Inferior parietal cortex (tissue), 1 donor: ENCODE measurements around the gene NDUFA11.

Experiments
- DNase-seq: peaks from one replicate; pipeline ENCODE4 v3.0.0-alpha.2; 2016; ENCODE audit errors: extremely low spot score

NDUFA11 gene

DNA sequence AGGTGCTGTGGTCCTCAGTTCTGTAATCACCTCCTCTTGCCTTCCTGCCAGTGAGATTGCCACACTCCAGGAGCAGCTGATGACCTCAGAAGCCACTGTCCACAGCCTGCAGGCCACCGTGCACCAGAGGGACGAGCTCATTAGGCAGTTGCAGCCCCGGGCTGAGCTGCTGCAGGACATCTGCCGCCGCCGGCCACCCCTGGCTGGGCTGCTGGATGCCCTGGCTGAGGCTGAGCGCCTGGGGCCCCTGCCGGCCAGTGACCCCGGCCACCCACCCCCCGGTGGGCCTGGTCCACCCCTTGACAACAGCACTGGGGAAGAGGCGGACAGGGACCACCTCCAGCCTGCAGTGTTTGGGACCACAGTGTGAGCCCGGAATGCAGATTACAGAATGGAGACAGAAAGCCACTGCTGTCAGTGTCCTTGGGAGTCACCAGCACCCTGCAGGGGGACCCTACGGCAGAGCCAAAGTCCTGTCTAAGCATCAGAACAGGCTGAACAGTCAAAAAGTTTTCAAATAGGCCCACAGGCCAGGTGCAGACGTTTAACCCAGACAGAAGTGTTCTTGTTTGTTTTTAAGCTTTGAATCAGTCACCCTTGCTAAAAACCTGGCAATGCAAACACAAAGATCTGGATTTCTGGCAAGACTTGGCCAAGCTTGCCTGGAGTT is 5.3 kb upstream of the NDUFA11 start:
- no peak for DNase-seq

- DNase-seq = no peak
Measured at GRCh38 chr19:5907241-5907640, 3.7 kb upstream of the NDUFA11 start.

DNA sequence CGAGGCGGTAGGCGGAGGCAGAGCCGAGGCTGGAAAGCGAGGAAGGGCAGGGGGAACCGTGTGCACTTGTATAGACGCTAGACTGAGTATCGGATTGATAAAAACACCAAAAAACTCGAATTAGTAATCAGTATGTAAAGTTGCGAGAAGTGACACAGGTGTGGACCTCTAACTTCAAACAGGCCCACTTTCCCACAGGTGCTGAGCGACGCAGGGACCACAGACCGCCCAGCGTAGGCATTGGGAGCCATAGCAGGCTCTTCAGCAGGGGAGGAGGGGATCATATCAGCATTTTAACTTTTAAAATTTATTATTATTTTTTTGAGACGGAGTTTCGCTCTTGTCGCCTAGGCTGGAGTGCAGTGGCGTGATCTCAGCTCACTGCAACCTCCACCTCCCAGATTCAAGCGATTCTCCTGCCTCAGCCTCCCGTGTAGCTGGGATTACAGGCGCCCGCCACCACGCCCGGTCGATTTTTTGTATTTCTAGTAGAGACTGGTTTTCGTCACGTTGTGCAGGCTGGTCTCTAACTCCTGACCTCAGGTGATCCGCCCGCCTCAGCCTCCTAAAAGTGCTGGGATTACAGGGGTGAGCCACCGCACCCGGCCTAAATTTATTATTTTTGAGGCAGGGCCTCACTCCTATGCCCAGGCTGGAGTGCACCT is 1.7 kb upstream of the NDUFA11 start:
- DNase-seq = no peak

DNA sequence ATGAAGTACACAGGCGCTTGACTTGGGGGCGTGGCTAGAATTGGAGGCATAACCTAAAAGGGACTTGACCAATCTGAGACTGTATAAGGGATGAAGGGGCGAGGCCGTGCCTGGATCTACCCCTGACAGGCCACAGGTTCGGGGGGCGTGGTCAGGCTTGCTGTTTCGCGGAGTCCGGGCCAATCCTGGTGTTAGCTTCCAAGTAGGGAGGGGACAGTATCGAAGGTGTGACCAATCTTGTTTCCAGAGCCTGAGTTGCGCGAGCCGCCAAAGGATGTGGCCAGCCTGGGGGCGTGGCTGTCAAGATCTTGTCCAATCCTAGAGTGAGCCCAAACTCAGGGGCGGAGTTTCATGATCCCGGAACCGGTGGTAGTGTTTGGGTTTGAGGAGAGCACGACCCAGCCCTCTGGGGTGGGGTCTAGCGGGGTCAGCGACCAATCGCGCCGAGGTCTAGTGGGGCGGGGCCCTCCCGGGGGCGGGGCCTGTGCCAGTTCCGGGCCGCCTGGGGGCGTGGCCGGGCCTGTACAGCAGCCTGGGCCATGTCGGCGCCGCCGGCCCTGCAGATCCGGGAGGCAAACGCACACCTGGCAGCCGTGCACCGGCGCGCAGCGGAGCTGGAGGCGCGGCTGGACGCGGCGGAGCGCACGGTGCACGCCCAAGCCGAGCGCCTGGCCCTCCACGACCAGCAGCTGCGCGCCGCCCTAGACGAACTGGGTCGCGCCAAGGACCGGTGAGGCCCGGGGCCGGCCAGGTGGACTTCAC is 943 bp upstream of the NDUFA11 start, which contains the start of gene VMAC:
Gene VMAC, plus strand, starts transcription at position 521 of the 762 bp plus-strand sequence. Its CDS starts 19 bp downstream, at position 540.
- peak; percentile 99 for DNase-seq

DNA sequence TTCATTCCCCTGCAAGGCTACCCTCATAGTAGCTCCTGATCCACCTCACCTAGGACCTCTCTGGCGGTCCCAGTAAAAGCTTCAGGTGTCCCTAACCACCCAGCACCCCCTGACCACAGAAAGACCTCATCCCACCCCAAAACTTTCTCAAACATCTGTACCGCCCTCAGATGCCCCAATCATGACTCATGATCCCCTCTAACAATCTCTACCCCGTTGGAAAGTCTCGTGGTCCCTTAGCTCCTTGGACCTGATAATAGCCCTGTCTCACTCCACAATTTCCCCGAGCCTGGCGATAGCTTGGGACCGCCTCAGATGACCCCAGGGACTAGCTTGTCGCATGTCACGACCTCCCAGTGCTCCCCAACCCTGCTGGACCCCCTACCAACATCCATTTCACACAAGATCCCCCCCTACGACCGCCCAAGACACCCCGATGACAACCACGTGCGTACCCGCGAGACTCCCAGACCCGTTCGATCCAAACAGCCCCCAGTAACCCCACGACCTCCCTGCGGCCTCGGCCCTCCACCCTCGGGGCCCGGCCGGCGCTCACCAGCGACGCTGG is 450 bp downstream of the NDUFA11 start:
- no peak for DNase-seq

GRCh38 chr19:5900976-5901375 is 2.6 kb downstream of the NDUFA11 start:
- DNase-seq = no peak

DNA sequence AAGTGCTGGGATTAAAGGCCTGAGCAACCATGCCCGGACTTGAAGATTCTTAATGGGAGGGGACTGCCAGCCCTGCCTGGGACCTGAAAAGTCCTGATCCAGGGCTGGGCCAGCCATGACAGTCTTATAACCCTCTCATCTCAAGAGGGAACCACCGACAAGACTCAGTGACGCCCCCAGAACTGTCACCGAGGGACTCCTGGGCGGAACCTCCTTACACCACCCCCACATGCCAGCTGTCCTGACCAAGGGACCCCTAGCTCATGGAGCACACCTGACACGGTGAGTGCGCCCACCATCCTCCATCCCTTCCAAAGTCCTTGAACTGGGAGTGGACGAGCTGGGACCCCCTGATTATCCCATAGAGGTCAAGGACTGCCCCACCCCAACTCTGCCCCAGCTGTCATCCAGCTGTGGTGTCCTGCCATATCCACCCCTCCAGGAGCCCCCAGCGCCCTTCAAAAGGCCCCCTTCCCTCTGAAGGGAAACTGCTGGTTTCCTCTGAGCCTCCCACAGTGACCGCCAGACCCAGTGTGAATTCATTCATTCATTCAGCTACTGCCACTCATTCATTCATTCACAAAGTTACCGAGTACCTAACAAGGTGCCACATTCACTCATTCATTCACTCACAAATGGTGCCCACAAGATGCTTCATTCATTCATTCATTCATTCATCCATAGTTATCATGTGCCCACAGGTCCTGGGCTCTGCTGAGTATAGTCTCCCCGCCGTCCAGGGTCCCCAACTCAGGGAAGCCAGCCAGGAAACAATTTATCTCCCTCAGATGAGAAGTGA is 3.7 kb downstream of the NDUFA11 start:
- DNase-seq = no peak

GRCh38 chr19:5897189-5897969 is 6.2 kb downstream of the NDUFA11 start:
- no peak for DNase-seq

DNA sequence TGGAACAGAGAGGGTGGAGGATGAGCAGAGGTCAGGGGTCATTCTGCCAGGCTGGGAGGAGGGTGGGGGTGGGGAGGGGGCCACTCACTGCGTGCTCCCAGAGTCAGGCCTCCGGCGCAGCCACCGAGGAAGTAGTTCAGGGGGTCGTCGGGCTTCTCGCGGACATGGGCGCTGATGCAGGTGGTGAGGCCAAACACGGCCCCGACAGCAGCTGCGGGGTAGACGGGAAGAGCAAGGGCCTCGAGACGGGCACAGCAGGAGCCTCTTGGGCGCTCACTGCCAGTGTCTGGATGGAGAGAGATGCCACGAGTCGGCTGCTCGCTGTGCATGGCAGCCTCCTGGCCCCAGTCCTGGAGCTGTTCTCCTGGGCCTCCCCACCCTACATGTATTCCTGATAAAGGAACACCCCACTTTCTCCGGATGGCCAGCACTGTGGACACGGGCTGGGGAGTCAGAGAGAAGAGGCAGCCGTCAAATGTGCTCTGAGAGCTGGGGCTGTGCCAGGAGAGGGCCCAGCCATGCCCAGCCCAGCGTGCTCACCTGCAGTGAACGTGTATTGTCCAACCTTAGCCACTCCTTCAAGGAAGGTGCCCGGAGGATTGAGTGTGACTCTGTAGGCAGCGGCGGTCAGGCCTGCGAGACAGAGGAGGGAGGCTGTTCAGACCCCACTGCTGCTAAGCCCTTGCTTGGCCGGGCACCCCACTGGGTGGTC is 7.1 kb downstream of the NDUFA11 start:
- DNase-seq = no peak

- DNase-seq = no peak
Measured at GRCh38 chr19:5895890-5896289, 7.7 kb downstream of the NDUFA11 start.

- DNase-seq = no peak
Measured at GRCh38 chr19:5895409-5895808, 8.2 kb downstream of the NDUFA11 start.

DNA sequence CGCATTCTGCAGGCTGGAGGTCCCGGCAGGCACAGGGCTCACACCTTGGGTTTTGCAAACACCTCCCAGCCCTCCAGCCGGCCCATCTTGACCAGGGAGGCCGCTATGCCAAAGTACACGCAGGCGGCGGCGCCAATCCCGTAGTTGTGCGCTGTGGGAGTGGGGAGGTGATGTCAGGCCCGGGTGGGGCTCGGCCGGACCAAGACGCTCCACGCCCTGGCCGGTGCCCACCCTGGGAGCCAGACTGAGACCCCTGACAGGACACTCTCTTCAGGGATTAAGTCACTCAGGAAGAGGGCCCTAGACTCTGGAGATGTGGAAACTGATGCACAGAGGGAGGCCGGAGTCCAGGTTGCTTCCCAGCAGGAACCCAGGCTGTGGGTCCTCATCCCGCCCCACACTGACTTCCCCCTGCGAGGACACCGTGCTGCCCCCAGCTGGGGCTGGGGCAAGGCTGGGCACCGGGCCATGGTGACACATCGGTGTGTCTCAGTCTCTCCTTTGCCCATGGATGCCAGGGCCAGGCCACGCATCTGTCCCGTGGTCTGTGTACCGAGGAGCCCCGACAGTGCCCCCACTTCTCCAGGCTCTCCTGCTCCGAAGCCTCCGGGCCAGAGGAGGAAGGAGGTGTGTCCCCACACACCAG is 8.8 kb downstream of the NDUFA11 start:
- DNase-seq = no peak

DNA sequence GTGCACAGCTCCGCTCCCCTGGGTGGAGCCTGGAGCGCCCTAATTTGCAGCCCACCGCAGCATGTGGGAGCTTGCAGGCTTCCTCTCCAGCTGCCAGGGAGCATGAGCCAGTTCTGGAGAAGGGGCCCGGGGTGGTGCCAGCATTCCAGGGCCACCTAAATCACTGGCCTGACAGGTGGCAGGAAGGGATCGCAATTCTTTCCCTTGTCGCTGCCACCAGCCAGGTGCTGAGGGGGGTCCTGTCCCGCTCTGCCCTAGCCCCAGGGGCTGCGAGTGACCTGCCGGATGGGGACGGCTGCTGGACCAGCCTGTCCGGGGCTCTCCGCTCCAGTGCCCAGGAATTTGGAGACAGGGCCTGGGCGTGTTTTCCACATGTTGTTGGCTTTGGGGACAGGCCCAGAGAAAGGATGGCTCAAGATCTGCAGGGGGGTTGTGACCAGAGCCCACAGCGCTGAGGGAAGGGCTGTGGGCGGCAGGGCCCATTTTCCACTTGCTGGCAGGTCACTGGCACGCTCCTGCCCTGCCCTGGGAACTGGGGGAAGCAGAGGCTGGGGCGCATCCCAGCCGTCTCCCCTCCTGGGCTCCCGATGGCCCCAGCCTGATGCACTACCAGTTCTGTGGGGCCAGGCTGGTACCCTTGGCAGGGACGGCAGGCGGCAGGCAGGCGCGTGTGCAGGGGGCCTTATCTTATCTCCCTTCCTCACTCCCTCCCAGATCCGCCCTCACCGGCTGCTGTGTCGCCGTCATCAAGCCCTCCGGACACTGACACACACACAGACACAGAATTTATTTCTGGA is 9.5 kb downstream of the NDUFA11 start:
- no peak for DNase-seq

- DNase-seq = no peak
Measured at GRCh38 chr19:5893296-5893903, 10.2 kb downstream of the NDUFA11 start.

GRCh38 chr19:5892772-5893275 is 10.8 kb downstream of the NDUFA11 start:
- no peak for DNase-seq

DNA sequence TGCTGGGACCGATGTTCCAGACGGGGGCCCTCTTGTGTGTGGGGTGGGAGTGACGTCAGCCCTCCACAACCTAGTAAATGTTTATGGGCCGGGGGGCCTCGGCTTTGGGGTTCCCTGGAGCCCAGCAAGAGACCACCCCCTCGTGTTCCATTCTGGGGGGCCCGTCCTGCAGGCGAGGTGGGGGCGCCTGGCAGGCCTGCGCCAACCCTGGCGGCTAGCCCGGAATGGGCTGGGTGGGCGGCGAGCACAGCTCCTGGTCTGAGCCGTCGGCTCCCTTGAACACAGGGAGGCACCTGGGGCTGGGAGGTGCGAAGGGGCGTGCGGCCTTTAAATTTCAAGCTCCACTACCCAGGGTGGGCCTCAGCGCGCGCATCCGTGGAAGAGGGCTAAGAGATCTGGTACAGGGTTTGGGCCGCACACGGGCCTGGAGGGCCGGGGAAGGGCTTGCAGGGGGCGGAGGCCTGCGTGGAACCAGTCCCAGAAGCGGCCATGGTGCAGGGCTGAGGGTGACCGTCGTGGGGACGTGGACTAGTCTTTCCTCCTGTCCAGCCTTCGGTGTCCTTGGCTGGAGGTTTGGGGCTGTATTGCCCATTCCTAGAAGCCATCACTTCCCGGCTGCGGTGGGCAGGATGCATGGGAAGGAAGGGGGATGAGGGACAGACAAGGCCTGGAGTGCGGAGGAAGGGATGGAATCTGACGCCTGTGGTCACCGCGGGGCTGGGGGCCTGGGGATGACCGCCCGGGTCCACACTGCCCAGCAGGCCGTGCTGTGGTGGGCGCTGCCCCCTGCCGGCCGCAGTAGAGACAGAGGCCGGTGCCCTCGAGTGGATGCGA is 11.4 kb downstream of the NDUFA11 start:
- peak; percentile 4 for DNase-seq

DNA sequence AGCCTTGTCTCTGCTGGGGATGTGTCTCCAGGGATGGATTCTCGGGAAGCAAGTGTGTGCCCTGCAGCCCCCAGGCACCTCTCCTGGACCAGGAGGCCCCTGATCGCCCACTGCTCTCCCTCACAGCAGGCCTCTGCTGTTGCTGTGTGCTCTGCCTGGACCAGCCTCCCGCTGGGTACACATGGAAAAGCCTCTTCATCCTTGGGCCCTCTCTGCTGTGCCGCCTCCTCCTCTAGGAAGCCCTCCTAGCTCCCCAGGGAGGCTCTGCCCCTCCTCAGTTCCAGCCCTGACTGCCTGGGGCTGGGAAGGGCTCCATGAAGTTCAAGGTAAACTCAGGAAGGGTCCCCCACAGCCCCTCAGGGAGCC is 12.0 kb downstream of the NDUFA11 start:
- no peak for DNase-seq
